ENCODE measurements around the gene GOLM1. TPM values are rescaled to one million over a fixed set of nuclear protein-coding genes. Genes with fewer than 3 reads are reported as not detected.

Gene GOLM1
- total RNA-seq (ENCODE audit: low replicate concordance) = 37.1 and 51.1 TPM in 2 replicates

GRCh38 chr9:86098824-86099700, at the start of gene GOLM1:
Gene GOLM1 (minus strand): TSS chr9:86099558. CDS start chr9:86079320, 20,238 bp downstream.

Other genes with a start within 250 kb of the GOLM1 start
- gene NAA35, start 158.4 kb downstream of the GOLM1 start, total RNA-seq (ENCODE audit: low replicate concordance) = 11.1 and 17.1 TPM in 2 replicates
- gene C9orf153, start 160.1 kb upstream of the GOLM1 start, total RNA-seq (ENCODE audit: low replicate concordance) = 0.08 and 0.12 TPM in 2 replicates
- gene ISCA1, start 183.0 kb upstream of the GOLM1 start, total RNA-seq (ENCODE audit: low replicate concordance) = 8.7 and 16.1 TPM in 2 replicates

Measured in smooth muscle cell of the coronary artery (primary cell).